Gastroesophageal sphincter (tissue), 4 donors: ENCODE results near the gene PLXDC1. TPM values are rescaled to one million over a fixed set of nuclear protein-coding genes. Genes with fewer than 3 reads are reported as not detected.
A peak's percentile ranks its signal among the peaks of the same experiment; 100 is the strongest.

ENCODE experiments used
- ATAC-seq: fragments of 150-250 bp; one replicate; pipeline ENCODE4 v1.9.1; 2016; ENCODE audit warnings: mild to moderate bottlenecking, moderate library complexity
- H3K27ac ChIP-seq, 4 donors: fragments of 200-600 bp; sonication (generic) in 3 of 4; 1 replicate in 3 of 4; 2 replicates in 1 of 4; pipeline ENCODE4 v1.5.1; 2016 to 2019
- H3K27me3 ChIP-seq: fragments of 200-600 bp; sonication (generic); one replicate; pipeline ENCODE4 v1.5.1; 2019
- H3K36me3 ChIP-seq, 2 donors: fragments of 200-600 bp; sonication (generic); one replicate each; pipeline ENCODE4 v1.5.1; 2019; ENCODE audit warnings: control low read depth in 1 of 2
- H3K4me1 ChIP-seq, 3 donors: fragments of 200-600 bp; sonication (generic); 1 replicate in 2 of 3; 2 replicates in 1 of 3; pipeline ENCODE4 v1.5.1; 2016 to 2019; ENCODE audit warnings: control low read depth in 2 of 3
- H3K4me3 ChIP-seq, 2 donors: fragments of 200-600 bp; sonication (generic); one replicate each; pipeline ENCODE4 v1.5.1; 2019; ENCODE audit warnings: mild to moderate bottlenecking in 1 of 2, moderate library complexity in 1 of 2
- H3K9me3 ChIP-seq, 3 donors: fragments of 200-600 bp; sonication (generic); one replicate each; pipeline ENCODE4 v1.5.1; 2017 to 2019; ENCODE audit warnings: control low read depth in 2 of 3
- EP300 ChIP-seq: sonication (generic); formaldehyde crosslinking; IDR thresholded peaks from one replicate; pipeline ENCODE4 v1.6.1; 2017; ENCODE audit warnings: antibody characterized with exemption, mild to moderate bottlenecking
- POLR2A ChIP-seq, 2 donors: fragments of 450-650 bp; IDR thresholded peaks; one replicate each; pipeline ENCODE4 v1.6.1; 2017; ENCODE audit warnings: antibody characterized with exemption in 2 of 2, mild to moderate bottlenecking in 2 of 2, moderate library complexity in 1 of 2
- POLR2AphosphoS5 ChIP-seq: sonication (generic); formaldehyde crosslinking; IDR thresholded peaks from one replicate; pipeline ENCODE4 v1.6.1; 2017; ENCODE audit warnings: antibody characterized with exemption
- WGBS, 2 donors: methylation state at CpG; one replicate each; pipeline ENCODE4 v1.1.5; 2018; ENCODE audit warnings: low coverage in 1 of 2; 5-methylcytosine and 5-hydroxymethylcytosine counted together
- total RNA-seq, 4 donors: library from RNA; depleted of rRNA; stranded (reverse); fragments of >200 nt; gene quantifications; one replicate each; pipeline ENCODE4 v1.1.0, GENCODE V29; 2016
- TF ChIP-seq, protein P1 (sequence below), 4 experiments: fragments of 200-600 bp in 2 of 4; fragments of 450-650 bp in 2 of 4; sonication (generic) in 1 of 4; IDR thresholded peaks; one replicate each; pipeline ENCODE4 v1.5.1; 2017 to 2019; ENCODE audit warnings: antibody characterized with exemption in 4 of 4, mild to moderate bottlenecking in 2 of 4, moderate library complexity in 2 of 4

PLXDC1 gene
- total RNA-seq, 4 donors from 2014 or later = 5.5 to 21.6 (median 17.4) TPM

DNA sequence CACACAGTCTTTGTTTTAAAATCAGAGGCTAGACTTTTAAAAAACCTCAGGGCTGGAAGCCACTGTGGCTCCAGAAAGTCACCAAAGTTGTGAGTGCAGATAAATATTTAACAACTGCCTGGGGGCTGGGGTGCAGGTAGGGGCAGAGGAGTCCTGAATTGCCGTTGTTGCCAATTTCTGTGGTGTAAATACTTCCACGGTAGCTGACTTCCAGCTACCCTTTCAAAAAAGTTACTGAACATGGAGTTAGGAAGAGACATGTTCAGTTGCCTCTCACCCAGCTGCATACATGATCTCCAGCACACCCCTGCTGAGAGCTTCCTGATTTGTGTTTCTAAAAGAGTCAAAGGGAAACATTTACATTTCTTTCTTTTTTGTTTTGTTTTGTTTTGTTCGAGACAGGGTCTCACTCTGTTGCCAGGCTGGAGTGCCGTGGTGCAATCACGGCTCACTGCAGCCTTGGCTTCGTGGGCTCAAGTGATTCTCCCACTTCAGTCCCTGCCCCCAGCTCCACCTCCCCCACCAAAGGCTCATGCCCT is 58.7 kb downstream of the PLXDC1 start:
- Histone ChIP-seq H3K36me3 (no peaks in the 10 kb centered on the region), H3K9me3 (no peaks in the 10 kb centered on the region), H3K27ac (no peak overlapping the region), H3K4me1 (peaks cover 0 to 40% (median 8%) of the 10 kb centered on the region in 3 donors), H3K4me3 (no peak overlapping the region), H3K27me3 (no peaks in the 10 kb centered on the region)
- TF ChIP-seq, protein P1, sequence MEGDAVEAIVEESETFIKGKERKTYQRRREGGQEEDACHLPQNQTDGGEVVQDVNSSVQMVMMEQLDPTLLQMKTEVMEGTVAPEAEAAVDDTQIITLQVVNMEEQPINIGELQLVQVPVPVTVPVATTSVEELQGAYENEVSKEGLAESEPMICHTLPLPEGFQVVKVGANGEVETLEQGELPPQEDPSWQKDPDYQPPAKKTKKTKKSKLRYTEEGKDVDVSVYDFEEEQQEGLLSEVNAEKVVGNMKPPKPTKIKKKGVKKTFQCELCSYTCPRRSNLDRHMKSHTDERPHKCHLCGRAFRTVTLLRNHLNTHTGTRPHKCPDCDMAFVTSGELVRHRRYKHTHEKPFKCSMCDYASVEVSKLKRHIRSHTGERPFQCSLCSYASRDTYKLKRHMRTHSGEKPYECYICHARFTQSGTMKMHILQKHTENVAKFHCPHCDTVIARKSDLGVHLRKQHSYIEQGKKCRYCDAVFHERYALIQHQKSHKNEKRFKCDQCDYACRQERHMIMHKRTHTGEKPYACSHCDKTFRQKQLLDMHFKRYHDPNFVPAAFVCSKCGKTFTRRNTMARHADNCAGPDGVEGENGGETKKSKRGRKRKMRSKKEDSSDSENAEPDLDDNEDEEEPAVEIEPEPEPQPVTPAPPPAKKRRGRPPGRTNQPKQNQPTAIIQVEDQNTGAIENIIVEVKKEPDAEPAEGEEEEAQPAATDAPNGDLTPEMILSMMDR (IDR thresholded peaks at IDR 0.05) = no peak
- no peak for TF ChIP-seq POLR2A (IDR thresholded peaks at IDR 0.05)
- no peak for TF ChIP-seq POLR2AphosphoS5
- no peak for TF ChIP-seq EP300
- ATAC-seq = no peak
- WGBS, 2 donors = 64 to 75% methylated on average over 4 to 6 of the region's 6 CpGs

DNA sequence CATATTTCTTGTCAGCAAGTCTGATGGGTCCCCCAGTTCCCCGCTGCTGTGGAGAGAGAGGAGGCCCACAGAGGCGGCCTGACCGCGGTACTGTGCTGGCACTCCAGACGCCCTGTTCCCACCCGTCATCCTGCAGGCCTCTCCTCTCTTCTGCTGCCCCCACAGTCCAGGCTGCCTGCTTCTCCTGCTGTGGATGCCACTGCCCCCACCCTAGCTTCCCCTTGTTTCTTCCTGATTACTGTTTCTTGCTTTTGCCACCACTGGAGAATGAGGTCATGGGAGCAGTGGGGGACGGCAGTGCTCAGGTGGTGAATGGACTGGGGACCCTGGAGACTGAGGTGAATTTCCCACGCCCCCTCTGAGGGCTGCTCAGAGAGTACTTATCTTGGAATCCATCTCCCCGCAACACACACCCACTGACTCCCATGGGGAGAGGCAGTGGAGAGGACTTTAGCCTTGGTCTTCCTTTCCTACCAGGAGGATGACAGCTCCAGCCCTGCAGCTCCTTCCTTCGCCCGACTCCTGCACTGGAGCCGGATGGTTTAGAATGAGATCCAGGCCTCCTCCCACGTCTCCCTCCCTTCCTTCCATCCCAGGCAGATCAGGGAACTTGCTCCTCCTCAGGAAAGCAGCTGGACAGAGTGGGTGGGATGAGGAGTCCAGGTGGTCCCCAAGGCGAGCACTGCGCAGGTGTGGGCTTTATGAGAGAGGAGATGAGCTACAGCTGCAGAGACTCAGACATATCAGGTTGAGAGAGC is 60.4 kb downstream of the PLXDC1 start:
- no peak for TF ChIP-seq POLR2A (IDR thresholded peaks at IDR 0.05)
- Histone ChIP-seq H3K9me3 (no peaks in the 10 kb centered on the region), H3K4me1 (peaks cover 0 to 25% (median 7%) of the 10 kb centered on the region in 3 donors), H3K36me3 (no peaks in the 10 kb centered on the region), H3K4me3 (no peak overlapping the region), H3K27me3 (no peaks in the 10 kb centered on the region), H3K27ac (no peak overlapping the region)
- WGBS, 2 donors = 81 to 87% methylated on average over 3 to 7 of the region's 15 CpGs
- no peak for ATAC-seq

DNA sequence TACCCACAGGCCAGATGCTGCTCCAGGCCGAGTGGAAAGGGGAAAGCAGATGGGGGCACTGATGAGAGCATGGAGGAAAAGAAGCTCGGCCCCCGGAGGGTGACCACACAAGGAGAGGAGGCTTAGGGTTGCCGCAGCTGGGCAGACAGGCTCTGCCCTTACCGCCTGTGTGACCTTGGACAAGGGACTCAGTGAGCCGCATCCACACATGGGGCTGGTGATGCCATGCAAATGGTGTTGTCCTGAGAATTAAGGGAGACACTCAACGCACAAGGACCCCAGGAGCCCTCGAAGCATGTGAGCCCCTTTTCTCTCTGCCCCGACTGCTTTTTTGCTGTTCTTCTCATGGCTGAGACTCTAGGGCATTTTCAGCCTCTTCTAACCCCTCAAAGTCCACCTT is 61.0 kb downstream of the PLXDC1 start:
- H3K27me3 ChIP-seq = no peaks in the 10 kb centered on the region
- H3K4me1 ChIP-seq = peaks cover 0 to 18% (median 2%) of the 10 kb centered on the region in 3 donors
- no peaks in the 10 kb centered on the region for H3K36me3 ChIP-seq
- H3K4me3 ChIP-seq = no peak overlapping the region
- no peak for ATAC-seq
- H3K9me3 ChIP-seq = no peaks in the 10 kb centered on the region
- TF ChIP-seq POLR2AphosphoS5 = no peak
- TF ChIP-seq POLR2A (IDR thresholded peaks at IDR 0.05) = no peak
- TF ChIP-seq EP300 = no peak
- TF ChIP-seq, protein P1 (IDR thresholded peaks at IDR 0.05) = no peak
- WGBS, 2 donors = 84 to 100% methylated on average over 3 to 4 of the region's 9 CpGs
- H3K27ac ChIP-seq = no peak overlapping the region

DNA sequence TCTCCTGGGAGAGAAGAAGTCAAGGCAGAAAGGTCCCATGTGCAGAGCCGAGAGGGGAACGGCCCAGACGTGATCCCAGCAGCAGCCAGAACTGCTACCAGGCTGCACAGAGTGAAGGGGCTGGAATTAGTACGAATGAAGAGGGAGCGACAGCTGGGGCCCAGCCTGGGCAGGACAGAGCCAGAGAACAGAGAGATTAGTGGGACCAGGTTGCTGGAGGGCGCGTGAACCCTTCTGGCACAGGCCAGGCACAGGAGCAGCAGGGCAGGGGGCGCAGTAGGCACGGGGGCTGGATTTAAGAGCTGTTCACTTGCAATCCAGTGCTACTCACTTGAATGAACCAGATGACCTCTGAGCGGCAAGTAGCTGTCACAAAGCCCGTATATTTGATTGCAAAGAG is 66.9 kb downstream of the PLXDC1 start:
- TF ChIP-seq POLR2A (IDR thresholded peaks at IDR 0.05) (no peak), POLR2AphosphoS5 (no peak), EP300 (no peak)
- TF ChIP-seq, protein P1 (IDR thresholded peaks at IDR 0.05) = no peak
- Histone ChIP-seq H3K36me3 (no peaks in the 10 kb centered on the region), H3K27ac (no peak overlapping the region), H3K9me3 (no peaks in the 10 kb centered on the region), H3K4me1 (peaks cover 0 to 42% (median 15%) of the 10 kb centered on the region in 3 donors), H3K27me3 (no peaks in the 10 kb centered on the region), H3K4me3 (no peak overlapping the region)
- 63 to 100% methylated on average over 1 to 3 of the region's 11 CpGs for WGBS, 2 donors
- no peak for ATAC-seq

DNA sequence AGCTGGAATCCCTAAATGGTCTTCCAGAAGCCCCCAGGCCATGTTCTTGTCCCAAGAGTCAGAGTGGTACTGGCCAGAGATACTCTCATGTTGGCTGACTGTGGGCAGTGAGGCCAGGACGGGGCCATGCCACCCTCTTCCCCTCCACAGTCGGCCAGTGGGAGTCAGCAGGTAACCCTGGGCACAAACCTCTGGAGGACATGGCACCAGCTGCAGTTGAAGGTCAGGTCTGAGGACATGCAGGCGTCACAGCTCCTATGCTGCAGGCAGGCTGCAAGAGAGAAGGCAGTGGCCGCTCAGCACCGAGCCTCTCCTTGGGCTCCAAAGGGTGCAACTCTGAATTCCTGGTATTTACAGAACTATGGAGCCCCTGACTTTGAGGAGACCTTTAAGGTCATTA is 68.2 kb downstream of the PLXDC1 start:
- Histone ChIP-seq H3K4me3 (no peak overlapping the region), H3K4me1 (peaks cover 0 to 42% (median 15%) of the 10 kb centered on the region in 3 donors), H3K27me3 (no peaks in the 10 kb centered on the region), H3K9me3 (no peaks in the 10 kb centered on the region), H3K36me3 (no peaks in the 10 kb centered on the region), H3K27ac (peak overlapping the region in 3 of 4 donors; percentile 51 to 69 (median 57))
- 70% methylated on average over 3 of the region's 5 CpGs; no CpG with 5 or more reads in 1 of the 2 donors for whole genome bisulfite sequencing, 2 donors
- no peak for ATAC-seq
- TF ChIP-seq POLR2AphosphoS5 (no peak), EP300 (no peak), POLR2A (IDR thresholded peaks at IDR 0.05) (no peak)
- TF ChIP-seq, protein P1 (IDR thresholded peaks at IDR 0.05) = no peak
